Ascending aorta (tissue), 2 donors: Measurements from ENCODE around the gene DIPK2A. TPM values are rescaled to one million over a fixed set of nuclear protein-coding genes. Genes with fewer than 3 reads are reported as not detected.

ENCODE experiments used
- DNase-seq, 2 donors: peaks; one replicate each; pipeline ENCODE4 v3.0.0-alpha.2; 2019; ENCODE audit warnings: low spot score in 2 of 2
- H3K27ac ChIP-seq, 2 donors: fragments of 200-600 bp; sonication (generic); one replicate each; pipeline ENCODE4 v1.5.1; 2016 to 2017; ENCODE audit warnings: mild to moderate bottlenecking in 1 of 2
- H3K27me3 ChIP-seq: fragments of 200-600 bp; sonication (generic); one replicate; pipeline ENCODE4 v1.5.1; 2017
- H3K36me3 ChIP-seq, 2 donors: fragments of 200-600 bp; sonication (generic); one replicate each; pipeline ENCODE4 v1.5.1; 2016
- H3K4me1 ChIP-seq, 2 donors: fragments of 200-600 bp; sonication (generic); one replicate each; pipeline ENCODE4 v1.5.1; 2016 to 2017; ENCODE audit warnings: mild to moderate bottlenecking in 1 of 2
- H3K4me3 ChIP-seq, 2 donors: fragments of 200-600 bp; sonication (generic); one replicate each; pipeline ENCODE4 v1.5.1; 2016 to 2017; ENCODE audit warnings: mild to moderate bottlenecking in 1 of 2
- H3K9me3 ChIP-seq, 2 donors: fragments of 200-600 bp; sonication (generic); one replicate each; pipeline ENCODE4 v1.5.1; 2016
- CTCF ChIP-seq, 3 experiments: fragments of 200-600 bp in 2 of 3; fragments of 450-650 bp in 1 of 3; sonication (generic) in 2 of 3; IDR thresholded peaks; one replicate each; pipeline ENCODE4 v1.5.1; 2016 to 2019; ENCODE audit warnings: antibody characterized with exemption in 3 of 3, mild to moderate bottlenecking in 1 of 3, moderate library complexity in 1 of 3
- intact Hi-C: fragments of 100-400 bp; cut with DNase I; formaldehyde crosslinking; loops from one replicate; pipeline ENCODE4 v1.15.1; 2023
- total RNA-seq: library from RNA; depleted of rRNA; stranded (reverse); fragments of >200 nt; gene quantifications from one replicate; pipeline ENCODE4 v1.1.0, GENCODE V29; 2016

DIPK2A gene
- total RNA-seq, 1 donor from 2014 or later = 318 TPM

- Histone ChIP-seq H3K4me1 (no peaks in the 10 kb centered on the region), H3K36me3 (no peaks in the 10 kb centered on the region), H3K4me3 (no peak overlapping the region), H3K9me3 (peaks cover 0 to 15% of the 10 kb centered on the region in 2 donors), H3K27ac (no peak overlapping the region), H3K27me3 (no peaks in the 10 kb centered on the region)
- TF ChIP-seq CTCF (IDR thresholded peaks at IDR 0.05) = no peak
- intact Hi-C loops = no loop called here
- no peak for DNase-seq
Measured at GRCh38 chr3:143955113-143955512, 16.5 kb upstream of the DIPK2A start.

- H3K9me3 ChIP-seq = peaks cover 0 to 15% of the 10 kb centered on the region in 2 donors
- no peak for DNase-seq
- TF ChIP-seq CTCF (IDR thresholded peaks at IDR 0.05) = no peak
- intact Hi-C loops = no loop called here
- no peaks in the 10 kb centered on the region for H3K4me1 ChIP-seq
- no peaks in the 10 kb centered on the region for H3K27me3 ChIP-seq
- H3K27ac ChIP-seq = no peak overlapping the region
- no peaks in the 10 kb centered on the region for H3K36me3 ChIP-seq
- no peak overlapping the region for H3K4me3 ChIP-seq
Measured at GRCh38 chr3:143956838-143957237, 14.8 kb upstream of the DIPK2A start.

- Histone ChIP-seq H3K9me3 (peaks cover 0 to 15% of the 10 kb centered on the region in 2 donors), H3K27ac (no peak overlapping the region), H3K36me3 (no peaks in the 10 kb centered on the region), H3K4me3 (no peak overlapping the region), H3K4me1 (no peaks in the 10 kb centered on the region), H3K27me3 (no peaks in the 10 kb centered on the region)
- intact Hi-C loops = no loop called here
- no peak for TF ChIP-seq CTCF (IDR thresholded peaks at IDR 0.05)
- DNase-seq = no peak
Measured at GRCh38 chr3:143957453-143957852, 14.2 kb upstream of the DIPK2A start.

- H3K36me3 ChIP-seq = no peaks in the 10 kb centered on the region
- no peaks in the 10 kb centered on the region for H3K27me3 ChIP-seq
- H3K4me3 ChIP-seq = no peak overlapping the region
- DNase-seq = no peak
- intact Hi-C loops = no loop called here
- H3K27ac ChIP-seq = no peak overlapping the region
- peaks cover 0 to 15% of the 10 kb centered on the region in 2 donors for H3K9me3 ChIP-seq
- H3K4me1 ChIP-seq = no peaks in the 10 kb centered on the region
- no peak for TF ChIP-seq CTCF (IDR thresholded peaks at IDR 0.05)
Measured at GRCh38 chr3:143958966-143959365, 12.7 kb upstream of the DIPK2A start.

- intact Hi-C loops = no loop called here
- no peak overlapping the region for H3K4me3 ChIP-seq
- no peaks in the 10 kb centered on the region for H3K4me1 ChIP-seq
- H3K27me3 ChIP-seq = no peaks in the 10 kb centered on the region
- DNase-seq = no peak
- TF ChIP-seq CTCF (IDR thresholded peaks at IDR 0.05) = no peak
- no peaks in the 10 kb centered on the region for H3K36me3 ChIP-seq
- H3K9me3 ChIP-seq = peaks cover 0 to 15% of the 10 kb centered on the region in 2 donors
- no peak overlapping the region for H3K27ac ChIP-seq
Measured at GRCh38 chr3:143961342-143961741, 10.3 kb upstream of the DIPK2A start.

GRCh38 chr3:143963946-143964345 is 7.7 kb upstream of the DIPK2A start:
- Histone ChIP-seq H3K9me3 (peaks cover 0 to 8% of the 10 kb centered on the region in 2 donors), H3K4me3 (no peak overlapping the region), H3K4me1 (no peaks in the 10 kb centered on the region), H3K36me3 (no peaks in the 10 kb centered on the region), H3K27me3 (no peaks in the 10 kb centered on the region), H3K27ac (no peak overlapping the region)
- no peak for TF ChIP-seq CTCF (IDR thresholded peaks at IDR 0.05)
- intact Hi-C loops = no loop called here
- DNase-seq = no peak
